Lower lobe of right lung (tissue), 2 donors: ENCODE measurements around the gene RANBP6. TPM values are rescaled to one million over a fixed set of nuclear protein-coding genes. Genes with fewer than 3 reads are reported as not detected.

Experiments
- ATAC-seq, 2 donors: fragments of 200-7000 bp; cut with Tn5 transposase; one replicate each; pipeline ENCODE4 v1.9.1; 2020 to 2022; ENCODE audit warnings: mild to moderate bottlenecking in 2 of 2, moderate library complexity in 2 of 2
- DNase-seq: peaks from one replicate; pipeline ENCODE4 v3.0.0-alpha.2; 2020
- H3K27ac ChIP-seq: fragments of 200-600 bp; one replicate; pipeline ENCODE4 v1.8.0; 2022
- H3K27me3 ChIP-seq: fragments of 200-600 bp; one replicate; pipeline ENCODE4 v1.8.0; 2022; ENCODE audit warnings: low read depth
- H3K36me3 ChIP-seq: fragments of 200-600 bp; one replicate; pipeline ENCODE4 v1.8.0; 2022; ENCODE audit warnings: mild to moderate bottlenecking
- H3K4me1 ChIP-seq: fragments of 200-600 bp; one replicate; pipeline ENCODE4 v1.8.0; 2022
- H3K4me3 ChIP-seq: fragments of 200-600 bp; one replicate; pipeline ENCODE4 v1.8.0; 2022; ENCODE audit warnings: mild to moderate bottlenecking
- H3K9me3 ChIP-seq: fragments of 200-600 bp; one replicate; pipeline ENCODE4 v1.8.0; 2022
- CTCF ChIP-seq: fragments of 200-600 bp; IDR thresholded peaks from one replicate; pipeline ENCODE4 v1.8.0; 2022; ENCODE audit warnings: antibody characterized with exemption, mild to moderate bottlenecking
- intact Hi-C: fragments of 100-400 bp; cut with DNase I; formaldehyde crosslinking; loops from one replicate; pipeline ENCODE4 v1.11.0; 2022
- total RNA-seq: library from RNA; stranded (reverse); fragmentation: NEBNext Ultra II Directional; extraction: Animal tissue kit (Norgen Biotek cat#: 25700); gene quantifications from one replicate; pipeline ENCODE4 v1.2.1, GENCODE V29; 2021
- donor health status: DM: no; HTN: yes; CAD: no; lungs with severe emphysema.

RANBP6 gene
- total RNA-seq, 1 donor from 2014 or later, result 15.3 TPM

- Histone ChIP-seq H3K27me3 (no peaks in the 10 kb centered on the region), H3K4me1 (peaks cover 48% of the 10 kb centered on the region), H3K9me3 (no peaks in the 10 kb centered on the region), H3K36me3 (peaks cover 14% of the 10 kb centered on the region), H3K27ac (peak overlapping the region; percentile 90), H3K4me3 (peak overlapping the region; percentile 78)
- DNase-seq, result peak; percentile 93
- peak; percentile 12 to 91 for ATAC-seq
- no peak for TF ChIP-seq CTCF
- intact Hi-C loops, result no loop called here
Observed at GRCh38 chr9:6007058-6007769, 8.2 kb downstream of the RANBP6 start.

- H3K4me3 ChIP-seq, result peak overlapping the region; percentile 78
- no peaks in the 10 kb centered on the region for H3K9me3 ChIP-seq
- H3K36me3 ChIP-seq, result peaks cover 13% of the 10 kb centered on the region
- ATAC-seq (peak in 1 of 2 donors; percentile 85), DNase-seq (no peak)
- no peaks in the 10 kb centered on the region for H3K27me3 ChIP-seq
- peaks cover 43% of the 10 kb centered on the region for H3K4me1 ChIP-seq
- intact Hi-C loops, result no loop called here
- peak overlapping the region; percentile 90 for H3K27ac ChIP-seq
- TF ChIP-seq CTCF, result no peak
Observed at GRCh38 chr9:6006749-6007057, 8.7 kb downstream of the RANBP6 start.

- DNase-seq (no peak), ATAC-seq (no peak)
- intact Hi-C loops, result no loop called here
- peaks cover 28% of the 10 kb centered on the region for H3K4me1 ChIP-seq
- no peaks in the 10 kb centered on the region for H3K27me3 ChIP-seq
- H3K27ac ChIP-seq, result no peak overlapping the region
- peaks cover 13% of the 10 kb centered on the region for H3K36me3 ChIP-seq
- no peak for TF ChIP-seq CTCF
- H3K9me3 ChIP-seq, result no peaks in the 10 kb centered on the region
- no peak overlapping the region for H3K4me3 ChIP-seq
Observed at GRCh38 chr9:6000955-6001354, 14.5 kb downstream of the RANBP6 start.

- Histone ChIP-seq H3K36me3 (peaks cover 5% of the 10 kb centered on the region), H3K27ac (no peak overlapping the region), H3K27me3 (no peaks in the 10 kb centered on the region), H3K4me3 (no peak overlapping the region), H3K9me3 (no peaks in the 10 kb centered on the region), H3K4me1 (peaks cover 16% of the 10 kb centered on the region)
- DNase-seq (no peak), ATAC-seq (no peak)
- intact Hi-C loops, result no loop called here
- TF ChIP-seq CTCF, result no peak
Observed at GRCh38 chr9:5999443-6000101, 15.9 kb downstream of the RANBP6 start.

GRCh38 chr9:5994493-5994892 lies 20.9 kb downstream of the RANBP6 start:
- ATAC-seq (no peak), DNase-seq (no peak)
- intact Hi-C loops, result no loop called here
- Histone ChIP-seq H3K4me3 (no peak overlapping the region), H3K9me3 (no peaks in the 10 kb centered on the region), H3K27me3 (no peaks in the 10 kb centered on the region), H3K36me3 (no peaks in the 10 kb centered on the region), H3K27ac (no peak overlapping the region), H3K4me1 (no peaks in the 10 kb centered on the region)
- TF ChIP-seq CTCF, result no peak
